GM06990 (cell line): Measurements from ENCODE around the gene CTRL.
A peak's percentile ranks its signal among the peaks of the same experiment; 100 is the strongest.

Source experiments
- DNase-seq: peaks from one replicate; pipeline ENCODE4 v3.0.0-alpha.2; 2011; ENCODE audit not compliant: insufficient read length; ENCODE audit errors: extremely low read depth
- H3K27me3 ChIP-seq: replicated peaks from 2 replicates; pipeline ENCODE4 v1.6.0; 2011; ENCODE audit warnings: low read length; ENCODE audit not compliant: control insufficient read depth, insufficient read depth
- H3K36me3 ChIP-seq: 2 replicates; pipeline ENCODE4 v1.5.1; 2011; ENCODE audit warnings: low read length; ENCODE audit not compliant: control insufficient read depth, insufficient read depth
- H3K4me3 ChIP-seq: replicated peaks from 2 replicates; pipeline ENCODE4 v1.5.1; 2011; ENCODE audit warnings: low read depth, mild to moderate bottlenecking, control low read depth, low read length
- TF ChIP-seq, protein P1 (sequence below): IDR thresholded peaks from 2 replicates; pipeline ENCODE4 v1.5.1; 2011; ENCODE audit warnings: low read length, control low read depth, mild to moderate bottlenecking, inconsistent platforms; ENCODE audit not compliant: insufficient read depth, poor library complexity, severe bottlenecking

The CTRL gene

DNA sequence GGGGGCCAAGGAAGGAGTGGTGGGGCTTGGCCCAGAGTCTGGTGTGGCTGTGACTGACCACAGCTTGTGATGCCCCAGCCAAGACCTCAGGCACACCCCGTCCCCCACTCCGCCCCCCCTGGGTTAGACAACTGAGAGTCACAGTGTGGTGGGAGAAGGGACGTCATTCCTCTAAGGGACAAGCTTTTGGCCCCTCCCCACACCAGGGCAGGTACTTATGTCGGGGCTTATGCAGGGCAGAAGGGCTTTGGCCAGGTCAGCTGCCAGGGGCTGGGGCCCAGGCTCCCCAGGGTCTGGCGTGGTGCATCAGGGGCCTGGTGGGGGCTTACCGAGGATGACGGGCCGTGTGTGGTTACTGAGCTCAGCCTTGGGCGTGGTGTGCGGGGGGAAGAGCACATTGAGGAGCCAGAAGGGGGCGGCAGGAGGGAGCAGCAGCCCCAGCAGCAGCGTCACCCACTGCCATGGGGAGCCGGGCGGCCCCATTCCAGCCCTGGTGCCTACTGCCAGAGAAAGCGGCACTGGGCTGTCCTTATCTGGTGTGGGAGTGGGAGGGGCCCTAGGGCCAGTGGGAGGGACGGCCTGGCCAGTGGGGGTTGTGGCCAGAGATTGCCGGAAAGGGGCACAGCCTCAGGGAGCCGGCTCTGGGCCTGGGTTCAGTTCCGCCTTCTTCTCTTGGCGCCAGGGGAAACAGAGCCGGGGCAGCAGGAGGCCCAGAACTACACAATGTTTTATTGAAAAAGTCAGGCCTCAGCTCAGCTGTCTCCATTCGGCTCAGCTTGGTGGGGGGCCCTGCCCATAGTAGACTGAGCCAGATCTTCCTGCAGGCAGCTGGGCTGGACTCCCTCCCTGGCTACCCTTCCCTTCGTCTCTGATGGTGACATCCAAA is 12.2 kb upstream of the CTRL start, which contains the start of gene LCAT:
LCAT (minus strand) TSS at position 502 of the 886 bp plus-strand sequence; CDS start at position 483, 19 bp downstream.
- H3K4me3 ChIP-seq, result no peak within 1 kb of the TSS
- peaks cover 48% of the 10 kb centered on the region for H3K36me3 ChIP-seq
- H3K27me3 ChIP-seq, result no peaks in the 10 kb centered on the region
- TF ChIP-seq, protein P1, sequence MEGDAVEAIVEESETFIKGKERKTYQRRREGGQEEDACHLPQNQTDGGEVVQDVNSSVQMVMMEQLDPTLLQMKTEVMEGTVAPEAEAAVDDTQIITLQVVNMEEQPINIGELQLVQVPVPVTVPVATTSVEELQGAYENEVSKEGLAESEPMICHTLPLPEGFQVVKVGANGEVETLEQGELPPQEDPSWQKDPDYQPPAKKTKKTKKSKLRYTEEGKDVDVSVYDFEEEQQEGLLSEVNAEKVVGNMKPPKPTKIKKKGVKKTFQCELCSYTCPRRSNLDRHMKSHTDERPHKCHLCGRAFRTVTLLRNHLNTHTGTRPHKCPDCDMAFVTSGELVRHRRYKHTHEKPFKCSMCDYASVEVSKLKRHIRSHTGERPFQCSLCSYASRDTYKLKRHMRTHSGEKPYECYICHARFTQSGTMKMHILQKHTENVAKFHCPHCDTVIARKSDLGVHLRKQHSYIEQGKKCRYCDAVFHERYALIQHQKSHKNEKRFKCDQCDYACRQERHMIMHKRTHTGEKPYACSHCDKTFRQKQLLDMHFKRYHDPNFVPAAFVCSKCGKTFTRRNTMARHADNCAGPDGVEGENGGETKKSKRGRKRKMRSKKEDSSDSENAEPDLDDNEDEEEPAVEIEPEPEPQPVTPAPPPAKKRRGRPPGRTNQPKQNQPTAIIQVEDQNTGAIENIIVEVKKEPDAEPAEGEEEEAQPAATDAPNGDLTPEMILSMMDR, result no peak
- peak; percentile 10 for DNase-seq

DNA sequence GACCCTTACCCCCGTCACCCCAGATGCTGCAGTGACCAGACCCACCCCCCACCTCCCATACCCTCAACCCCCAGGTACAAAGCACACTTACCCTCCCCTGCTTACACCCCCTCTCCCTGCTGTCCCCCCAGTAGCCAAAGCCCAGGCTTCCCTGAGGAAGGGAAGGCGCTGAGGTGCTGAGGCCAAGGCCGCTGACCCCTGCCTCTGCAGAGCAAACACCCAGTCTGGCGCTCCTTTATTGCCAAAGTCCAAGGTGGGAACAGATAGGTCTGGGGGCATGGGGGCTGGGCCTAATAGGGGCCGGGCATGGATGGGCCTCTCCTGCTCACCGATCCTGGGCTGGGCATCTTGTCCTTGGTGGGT is 11.6 kb upstream of the CTRL start:
- H3K27me3 ChIP-seq, result no peaks in the 10 kb centered on the region
- no peak for DNase-seq
- H3K36me3 ChIP-seq, result peaks cover 43% of the 10 kb centered on the region
- H3K4me3 ChIP-seq, result no peak overlapping the region
- TF ChIP-seq, protein P1, result no peak

DNA sequence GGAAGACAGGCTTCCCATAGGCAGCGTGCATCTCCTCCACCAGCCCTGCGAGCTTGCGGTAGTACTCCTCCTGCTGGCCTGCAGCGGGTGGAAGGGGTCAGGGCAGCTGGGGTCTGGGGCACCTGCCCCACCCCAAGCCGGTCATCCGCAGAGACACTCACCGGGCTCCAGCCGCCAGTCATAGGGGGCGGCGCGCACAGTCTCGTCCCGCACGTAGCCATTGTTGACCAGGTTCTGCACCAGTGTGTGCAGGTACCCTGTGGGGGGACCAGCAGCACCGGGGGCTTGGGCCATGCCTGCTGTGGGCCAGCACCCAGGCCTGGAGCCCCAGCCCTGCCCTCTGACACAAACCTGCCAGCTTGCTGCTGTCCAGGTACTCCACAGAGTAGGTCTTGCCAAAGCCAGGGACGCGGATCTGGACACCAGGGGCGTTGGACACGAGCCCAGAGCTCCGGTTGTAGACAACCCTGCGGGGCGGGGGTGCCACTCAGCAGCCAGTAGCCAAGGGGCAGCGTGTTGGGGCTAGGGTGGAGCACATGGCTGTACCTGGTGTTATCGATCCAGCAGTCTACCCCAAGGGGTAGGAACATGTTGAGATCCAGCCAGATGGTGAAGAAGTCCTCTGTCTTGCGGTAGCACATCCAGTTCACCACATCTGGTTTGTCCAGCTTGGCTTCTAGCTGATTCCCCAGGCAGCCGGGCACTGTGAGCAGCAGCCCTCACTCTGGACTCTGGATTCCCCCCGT is 11.0 kb upstream of the CTRL start:
- Histone ChIP-seq H3K27me3 (no peaks in the 10 kb centered on the region), H3K36me3 (peaks cover 39% of the 10 kb centered on the region), H3K4me3 (no peak overlapping the region)
- TF ChIP-seq, protein P1, result no peak
- no peak for DNase-seq

DNA sequence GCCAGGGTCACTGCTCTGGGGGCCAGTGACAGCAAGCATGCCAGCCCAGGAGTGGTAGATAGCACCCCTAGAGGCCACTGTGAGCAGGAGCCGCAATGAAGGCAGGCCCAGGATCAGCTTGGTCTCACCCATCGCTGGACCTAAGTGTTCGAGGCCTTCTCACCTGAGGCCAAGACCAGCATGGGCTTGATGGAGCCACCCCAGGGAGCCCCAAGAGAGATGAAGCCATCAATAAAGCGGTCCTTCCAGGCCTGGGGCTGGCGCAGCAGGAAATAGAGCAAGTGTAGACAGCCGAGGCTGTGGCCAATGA is 10.5 kb upstream of the CTRL start:
- H3K27me3 ChIP-seq, result no peaks in the 10 kb centered on the region
- no peak overlapping the region for H3K4me3 ChIP-seq
- TF ChIP-seq, protein P1, result peak; percentile 77
- no peak for DNase-seq
- H3K36me3 ChIP-seq, result peaks cover 35% of the 10 kb centered on the region

DNA sequence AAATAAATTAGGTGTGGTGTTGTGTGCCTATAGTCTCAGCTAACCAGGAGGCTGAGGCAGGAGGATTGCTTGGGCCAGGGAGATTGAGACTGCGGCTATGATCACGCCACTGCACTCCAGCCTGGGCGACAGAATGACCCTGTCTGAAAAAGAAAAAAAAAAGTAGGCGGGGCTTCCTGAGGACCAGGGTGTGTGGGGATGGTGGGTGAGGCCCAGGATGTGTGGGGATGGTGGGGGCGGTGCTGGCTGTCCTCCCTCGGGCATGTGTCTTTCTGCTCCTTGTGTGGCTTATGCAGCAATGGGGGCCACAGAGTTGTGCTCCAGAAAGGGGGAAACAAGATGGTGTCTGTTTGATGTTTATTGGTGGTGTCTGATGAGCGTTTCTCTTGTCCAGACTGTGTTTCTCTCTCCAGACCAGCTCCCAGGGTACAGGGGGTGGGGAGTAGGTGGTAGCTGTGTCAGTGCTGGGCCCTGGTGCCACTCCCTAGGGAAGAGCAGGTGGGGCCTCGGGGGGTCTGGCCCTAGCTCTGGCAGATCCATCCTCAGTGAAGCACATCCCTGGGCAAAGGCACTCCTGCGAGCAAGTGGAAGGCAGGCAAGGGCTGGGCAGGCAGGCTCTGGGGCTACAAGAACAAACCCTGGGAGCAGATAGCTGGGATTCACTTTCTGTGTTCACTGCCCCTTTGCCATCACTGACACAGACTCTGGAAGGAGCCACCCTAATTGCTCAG is 10.0 kb upstream of the CTRL start:
- H3K36me3 ChIP-seq, result peaks cover 32% of the 10 kb centered on the region
- no peak for DNase-seq
- TF ChIP-seq, protein P1, result no peak

More for the DNA sequence above, 10.0 kb upstream of the CTRL start:
- no peaks in the 10 kb centered on the region for H3K27me3 ChIP-seq
- no peak overlapping the region for H3K4me3 ChIP-seq
